ENCODE results near the gene SNX9.

GRCh38 chr6:157869673-157870302, 46.7 kb downstream of the SNX9 start:
- TF ChIP-seq EP300 (IDR thresholded peaks at IDR 0.05) (no peak), CTCF (IDR thresholded peaks at IDR 0.05) (no peak), POLR2A (IDR thresholded peaks at IDR 0.05) (no peak), POLR2AphosphoS5 (IDR thresholded peaks at IDR 0.05) (no peak)
